DOHH2 (cell line): ENCODE data around the gene GALNT2.

Experiments used
- EZH2phosphoT487 ChIP-seq: fragments of 200-600 bp; sonication (generic); IDR thresholded peaks from 2 replicates; pipeline ENCODE4 v1.6.1; 2017; ENCODE audit warnings: borderline replicate concordance, mild to moderate bottlenecking, antibody characterized with exemption, low read length, moderate library complexity, mixed read lengths
- TF ChIP-seq, protein P1 (sequence below): fragments of 200-600 bp; sonication (generic); IDR thresholded peaks from one replicate; pipeline ENCODE4 v1.5.1; 2014; ENCODE audit warnings: antibody characterized with exemption, mild to moderate bottlenecking, low read depth, low read length; ENCODE audit not compliant: poor library complexity, severe bottlenecking

DNA sequence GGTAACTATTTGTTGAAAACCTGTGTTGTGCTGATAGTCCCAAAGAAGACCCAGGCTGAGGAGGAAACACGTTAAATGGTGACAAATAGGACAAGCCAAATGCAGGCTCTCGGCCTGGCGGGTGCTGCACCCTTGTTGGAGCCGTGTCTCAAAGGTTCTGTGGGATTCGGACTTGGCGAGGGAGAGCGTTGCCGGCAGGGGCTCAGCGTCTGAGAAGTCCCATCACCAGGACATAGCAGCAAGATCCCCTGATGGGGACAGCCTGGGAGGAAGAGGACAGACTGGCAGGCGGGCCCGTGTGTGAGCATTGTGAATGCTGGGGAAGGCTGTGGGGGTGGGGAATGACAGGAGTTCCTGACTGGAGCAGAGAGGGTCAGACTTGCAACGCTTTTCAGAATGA is 216.6 kb downstream of the GALNT2 start:
- TF ChIP-seq, protein P1, sequence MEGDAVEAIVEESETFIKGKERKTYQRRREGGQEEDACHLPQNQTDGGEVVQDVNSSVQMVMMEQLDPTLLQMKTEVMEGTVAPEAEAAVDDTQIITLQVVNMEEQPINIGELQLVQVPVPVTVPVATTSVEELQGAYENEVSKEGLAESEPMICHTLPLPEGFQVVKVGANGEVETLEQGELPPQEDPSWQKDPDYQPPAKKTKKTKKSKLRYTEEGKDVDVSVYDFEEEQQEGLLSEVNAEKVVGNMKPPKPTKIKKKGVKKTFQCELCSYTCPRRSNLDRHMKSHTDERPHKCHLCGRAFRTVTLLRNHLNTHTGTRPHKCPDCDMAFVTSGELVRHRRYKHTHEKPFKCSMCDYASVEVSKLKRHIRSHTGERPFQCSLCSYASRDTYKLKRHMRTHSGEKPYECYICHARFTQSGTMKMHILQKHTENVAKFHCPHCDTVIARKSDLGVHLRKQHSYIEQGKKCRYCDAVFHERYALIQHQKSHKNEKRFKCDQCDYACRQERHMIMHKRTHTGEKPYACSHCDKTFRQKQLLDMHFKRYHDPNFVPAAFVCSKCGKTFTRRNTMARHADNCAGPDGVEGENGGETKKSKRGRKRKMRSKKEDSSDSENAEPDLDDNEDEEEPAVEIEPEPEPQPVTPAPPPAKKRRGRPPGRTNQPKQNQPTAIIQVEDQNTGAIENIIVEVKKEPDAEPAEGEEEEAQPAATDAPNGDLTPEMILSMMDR: no peak
- TF ChIP-seq EZH2phosphoT487: no peak
